NCI-H748 treated with DMSO at 0.1 percent for 48 hours (cell line): ENCODE results near the gene TP63.
A peak's percentile ranks its signal among the peaks of the same experiment; 100 is the strongest.

ENCODE experiments used
- DNase-seq: peaks from one replicate; lab custom pipeline; 2025; lab: John Stamatoyannopoulos, UW

TP63 gene

DNA sequence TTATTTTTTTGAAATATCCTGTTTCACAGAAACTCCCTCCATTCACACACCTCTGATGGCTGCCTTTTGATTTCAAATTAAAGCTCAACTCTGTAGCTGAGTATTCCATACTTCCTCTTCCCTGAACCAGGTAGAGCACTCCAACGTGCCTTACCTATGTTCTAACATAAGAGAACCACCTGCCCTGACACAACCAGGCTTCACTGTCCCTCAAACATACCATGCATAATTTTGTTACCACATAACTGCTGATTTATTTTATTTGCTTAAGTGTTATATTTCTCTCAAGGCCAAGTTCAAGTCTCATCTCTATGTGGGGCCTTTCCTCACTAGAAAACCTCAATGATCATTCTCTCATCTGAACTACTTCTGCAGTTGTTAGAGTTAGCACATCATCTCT lies 279.8 kb downstream of the TP63 start:
- DNase-seq: no peak

DNA sequence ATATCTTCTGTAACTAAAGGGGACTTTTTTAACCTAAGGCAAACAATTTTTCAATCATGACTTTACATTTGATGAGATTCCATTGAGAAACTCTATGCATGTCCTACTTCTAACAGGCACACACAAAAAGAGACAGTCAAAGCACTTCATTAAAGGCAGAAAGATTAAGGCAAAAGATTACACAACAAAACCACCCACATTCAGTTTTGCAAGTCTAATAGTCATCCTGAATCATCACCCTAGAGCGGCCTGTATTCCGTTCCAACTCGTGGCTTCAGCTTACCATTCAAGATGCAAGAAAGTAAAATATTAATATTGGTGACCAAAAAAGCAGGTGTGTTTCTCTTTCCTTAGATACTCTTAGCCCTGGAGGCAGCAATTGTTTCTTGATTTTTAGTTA lies 283.6 kb downstream of the TP63 start:
- no peak for DNase-seq

DNA sequence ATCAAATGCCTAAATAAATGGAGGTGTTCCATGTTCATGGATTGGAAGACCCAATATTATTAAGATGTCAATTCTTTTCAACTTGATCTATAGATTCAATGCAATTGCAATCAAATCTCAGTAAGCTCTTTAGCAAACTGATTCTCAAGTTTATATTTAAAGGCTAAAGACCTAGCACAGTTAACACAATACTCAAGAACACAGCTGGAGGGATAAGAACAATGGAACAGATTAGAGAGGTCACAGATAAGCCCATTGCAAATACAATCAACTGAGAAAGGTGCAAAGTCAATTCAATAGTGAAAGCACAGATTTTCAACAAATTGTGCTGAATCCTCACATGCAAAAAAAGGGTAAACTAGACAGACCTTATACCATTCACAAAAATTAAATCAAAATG lies 290.6 kb downstream of the TP63 start:
- no peak for DNase-seq

DNA sequence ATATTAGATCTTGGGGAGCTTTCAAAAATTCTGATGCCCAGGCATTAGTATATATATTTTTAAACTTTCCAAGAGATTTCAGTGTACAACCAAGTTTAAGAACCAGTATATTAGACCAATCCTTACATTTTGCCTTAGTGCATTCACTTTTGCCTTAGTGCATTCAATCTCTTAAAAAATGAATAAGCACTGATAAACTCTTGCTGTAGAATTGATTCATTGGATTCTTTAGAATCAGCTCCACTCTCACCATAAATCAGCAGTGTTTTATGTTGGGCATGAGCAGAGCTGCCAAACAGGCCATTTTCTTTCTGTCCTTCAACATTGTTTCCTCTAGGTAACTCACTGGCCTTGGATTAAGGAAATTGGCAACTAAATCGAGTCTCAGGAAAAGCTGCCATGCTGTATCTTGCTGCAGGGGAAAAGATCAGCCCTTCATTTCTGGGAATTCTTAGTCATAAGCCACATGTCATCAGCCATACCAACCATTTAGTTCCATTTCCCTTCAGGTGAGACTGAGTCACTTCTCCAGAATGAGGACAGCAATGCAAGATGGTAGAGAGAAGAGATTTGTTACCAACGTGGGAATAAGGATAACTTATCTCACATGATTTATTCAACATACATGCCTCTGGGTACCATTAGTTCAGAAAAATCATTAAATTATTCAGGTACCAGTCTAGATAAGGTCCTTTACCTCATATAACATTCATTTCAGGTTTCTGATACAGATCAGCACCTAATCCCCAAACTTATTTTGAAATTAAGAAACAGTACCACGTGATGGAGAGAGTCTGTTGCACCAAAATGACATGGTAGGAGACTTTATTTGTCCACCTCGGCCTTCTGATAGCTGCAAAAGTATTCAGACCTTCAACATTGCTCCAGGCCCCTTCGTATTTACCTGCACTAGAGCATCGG lies 297.0 kb downstream of the TP63 start:
- no peak for DNase-seq

DNA sequence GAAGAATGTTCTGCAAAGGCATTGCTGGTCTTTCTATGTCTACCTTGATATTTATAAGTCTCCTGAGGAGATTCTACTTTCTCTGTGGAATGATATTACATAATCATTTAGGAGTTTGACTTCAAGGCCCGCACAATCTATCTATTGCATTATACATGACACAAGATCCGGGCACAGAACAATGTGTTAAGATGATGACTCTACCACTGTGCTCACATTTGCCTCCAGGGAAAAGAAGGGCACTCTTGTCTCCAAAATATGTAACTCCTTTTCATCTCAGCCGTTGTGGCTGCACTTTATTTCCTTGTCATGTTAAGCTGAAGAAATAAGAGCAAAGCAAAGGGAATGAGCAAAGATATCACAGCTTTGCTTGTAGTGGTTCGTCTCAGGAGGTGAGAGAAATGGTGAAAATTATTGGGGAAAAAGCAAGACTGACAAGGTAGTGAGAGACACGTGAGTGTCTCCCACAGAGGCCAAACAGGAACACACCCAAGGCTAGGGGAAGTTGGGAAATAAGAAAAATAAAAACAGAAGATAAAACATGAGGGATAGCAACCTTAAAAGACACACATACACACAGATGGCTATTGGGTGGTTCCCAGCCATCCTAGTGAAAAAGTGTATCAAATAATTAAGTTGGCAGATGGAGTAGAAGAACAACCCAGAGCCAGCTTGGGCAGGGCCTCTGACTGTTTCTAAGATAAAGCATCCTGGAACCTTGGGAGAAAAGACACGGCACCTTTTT lies 305.2 kb downstream of the TP63 start:
- DNase-seq: no peak

DNA sequence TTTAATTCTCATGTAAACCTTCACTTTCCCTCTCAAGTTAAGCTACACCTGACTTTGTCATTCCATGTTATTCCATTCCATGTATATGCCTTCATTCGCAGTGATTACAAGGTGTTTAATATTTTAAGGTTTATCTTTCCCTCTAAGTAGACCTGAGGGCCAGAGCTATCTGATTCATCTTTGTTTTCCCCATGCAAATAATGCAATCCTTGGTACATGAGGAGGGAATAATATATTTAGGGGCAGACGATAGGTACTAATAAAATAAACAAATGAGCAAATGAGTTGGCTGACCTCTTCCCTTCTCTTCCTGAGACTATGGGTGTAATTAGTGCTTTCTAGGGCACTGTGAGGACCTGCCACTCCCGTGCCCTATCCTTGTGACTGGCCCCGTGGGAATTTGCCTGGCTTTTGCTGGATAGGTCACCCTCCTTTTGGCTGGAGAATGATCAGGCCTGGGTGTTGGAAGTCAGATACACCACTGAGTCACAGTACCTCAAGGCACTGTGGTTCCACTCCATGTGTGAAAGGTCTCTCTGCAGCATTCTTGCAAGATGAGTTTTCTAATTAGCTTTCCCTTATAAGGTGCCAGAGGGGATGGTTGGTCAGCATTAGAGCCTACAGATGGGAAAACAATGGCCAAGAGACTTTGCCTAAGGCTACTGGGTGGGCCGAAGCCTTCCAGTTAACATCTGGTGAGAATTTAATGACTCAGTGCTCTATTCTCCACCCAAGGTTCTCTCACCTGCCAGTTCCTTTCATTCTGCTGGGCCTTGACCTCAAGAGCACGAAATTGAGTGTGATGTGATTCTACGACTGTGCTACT lies 306.3 kb downstream of the TP63 start:
- no peak for DNase-seq

DNA sequence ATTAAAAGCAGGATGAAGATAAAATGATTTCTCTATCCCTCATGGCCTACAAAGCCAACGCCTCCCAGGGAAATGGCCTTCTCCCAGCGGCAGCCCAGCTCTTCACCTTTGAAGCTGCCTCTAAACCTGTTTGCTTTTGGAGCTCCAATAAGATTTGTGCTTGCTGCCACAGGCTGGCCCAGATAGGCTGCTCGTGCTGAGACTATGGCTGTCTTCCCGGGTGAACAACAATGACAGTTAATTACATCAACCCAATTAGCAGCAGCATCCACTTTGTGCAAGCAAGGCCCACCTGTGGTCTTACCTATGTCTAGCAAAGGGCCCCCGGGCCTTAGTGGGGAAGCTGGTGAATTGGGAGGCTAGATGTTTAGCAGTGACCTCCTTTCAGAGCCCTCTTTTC lies 309.9 kb downstream of the TP63 start:
- DNase-seq: no peak

DNA sequence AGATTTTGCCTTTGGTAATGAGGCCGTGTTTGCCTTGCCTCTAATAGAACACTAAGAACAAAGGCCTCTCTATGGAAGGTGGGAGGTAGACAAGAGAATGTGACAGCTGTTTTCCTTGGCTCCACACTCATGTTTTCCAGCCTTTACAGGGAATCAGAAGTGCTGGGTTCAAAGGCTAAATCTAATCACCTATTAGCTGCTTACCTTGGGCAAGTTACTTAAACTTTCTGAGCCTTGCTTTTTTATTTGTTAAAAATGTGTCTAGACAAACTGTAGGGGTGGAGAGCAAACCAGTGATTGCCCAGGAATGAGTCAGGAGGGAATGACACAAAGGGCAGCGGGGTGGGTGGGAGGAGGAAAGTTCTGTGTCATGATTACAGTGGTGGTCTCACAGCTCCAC lies 310.5 kb downstream of the TP63 start:
- peak; percentile 1 for DNase-seq

DNA sequence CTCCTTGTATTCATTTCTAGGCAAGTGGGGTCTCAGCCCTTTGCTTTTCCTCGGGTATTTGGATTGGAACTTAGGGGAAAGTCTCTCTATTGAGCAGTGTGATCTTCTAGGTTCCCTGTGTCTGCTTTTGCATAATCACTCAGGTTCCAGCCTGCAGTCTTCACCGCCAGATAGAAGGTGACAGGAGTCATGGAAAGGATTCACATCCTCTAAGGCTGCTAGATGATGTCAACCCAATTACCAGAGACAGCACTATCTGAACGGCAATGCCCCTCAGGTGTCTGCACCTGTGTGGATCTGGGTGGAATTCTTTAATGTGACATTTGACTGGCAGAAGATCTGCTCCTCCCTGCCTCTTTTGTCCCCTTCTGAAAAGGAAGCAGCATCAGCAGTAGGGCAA lies 311.8 kb downstream of the TP63 start:
- DNase-seq: no peak

DNA sequence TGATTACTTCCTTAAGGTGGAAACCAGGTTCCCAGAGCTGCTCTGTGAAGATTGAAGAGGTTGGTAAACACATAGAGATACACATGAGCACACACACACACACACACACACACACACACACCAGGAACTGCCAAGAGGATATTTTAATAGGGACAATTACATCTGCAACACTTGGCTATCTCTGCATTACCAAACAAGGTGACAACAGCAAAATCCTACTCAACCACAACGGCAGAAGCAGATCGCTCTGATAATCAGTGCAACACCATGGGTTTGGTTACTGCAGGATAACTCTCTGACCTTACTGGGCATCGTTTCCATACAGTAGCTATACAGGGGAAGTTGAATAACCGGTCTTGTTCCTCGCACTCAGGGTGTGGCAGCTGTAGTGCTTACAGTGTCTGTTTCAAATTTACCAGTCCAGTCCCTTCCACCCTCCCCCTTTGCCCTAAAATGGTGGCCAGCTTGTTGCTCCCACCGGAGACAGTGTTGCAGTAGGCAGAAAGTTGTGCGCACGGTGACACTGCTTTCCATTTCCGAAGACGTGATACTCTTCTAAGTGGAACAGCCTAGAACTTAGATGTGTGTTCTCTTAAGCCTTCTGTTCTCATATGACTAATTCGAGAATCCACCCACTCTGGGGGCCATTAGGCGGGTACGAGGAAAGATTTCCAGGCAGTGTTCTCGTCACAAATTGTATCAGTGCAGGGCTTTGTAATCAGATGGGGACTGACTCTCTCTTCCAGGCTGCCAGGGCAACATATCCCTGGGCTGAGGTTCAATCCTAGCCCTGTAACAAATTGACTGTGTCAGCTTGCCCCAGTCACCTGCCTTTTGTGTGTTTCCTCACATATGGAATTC lies 313.3 kb downstream of the TP63 start:
- peak; percentile 69 for DNase-seq

DNA sequence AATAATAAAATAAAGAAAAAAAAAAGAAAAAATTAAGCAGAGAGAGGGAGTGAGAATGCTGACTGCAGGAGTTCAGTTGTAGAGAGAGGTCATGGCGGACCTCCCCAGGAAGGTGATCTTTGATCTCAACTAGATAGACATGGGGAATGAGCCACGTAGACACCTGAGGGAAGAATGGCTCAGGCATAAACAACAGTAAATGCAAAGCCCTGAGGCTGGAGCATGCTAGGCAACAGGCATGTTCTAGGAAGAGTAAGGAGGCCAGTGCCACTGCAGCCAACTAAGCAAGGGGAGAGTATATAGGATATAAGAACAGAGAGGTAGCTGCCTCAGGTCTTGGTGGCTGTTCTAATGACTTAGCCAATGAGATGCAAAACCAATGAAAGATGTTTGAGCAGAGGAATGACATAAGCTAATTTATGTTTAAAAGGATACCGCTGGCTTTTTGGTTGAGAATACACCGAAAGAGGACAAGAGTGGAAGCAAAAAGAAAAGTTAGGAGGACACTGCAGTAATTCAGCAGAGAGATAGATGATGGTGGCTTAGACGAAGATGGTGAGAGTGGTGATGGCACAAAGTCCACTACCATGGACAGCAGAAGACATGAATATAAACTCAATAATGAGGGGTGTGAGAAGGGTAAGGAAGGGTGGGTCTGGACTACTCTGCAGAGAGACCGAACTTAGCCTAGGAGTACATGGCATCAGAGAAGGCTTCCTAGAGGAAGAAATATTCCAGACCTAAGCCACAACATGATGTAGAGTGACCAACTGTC lies 314.9 kb downstream of the TP63 start:
- no peak for DNase-seq
